Activated CD8-positive, alpha-beta memory T cell treated with anti-CD3 and anti-CD28 coated beads, Interleukin-2, amount 10 ng/mL, durations not matched to agents 7 days and 5 days (primary cell): ENCODE results near the gene SPINT2. TPM values are rescaled to one million over a fixed set of nuclear protein-coding genes. Genes with fewer than 3 reads are reported as not detected.

Experiments used
- ATAC-seq: fragments of 150-1000 bp; cut with Tn5 transposase; one replicate; pipeline ENCODE4 v1.10.0; 2021; ENCODE audit warnings: moderate library complexity
- CTCF ChIA-PET: fragments of 350-600 bp; sonication (Branson Sonifier 250); formaldehyde crosslinking; loops from one replicate; lab custom pipeline; 2021; ENCODE audit warnings: antibody characterized with exemption; lab: Charles Lee
- DNase-seq: peaks from one replicate; pipeline ENCODE4 v3.0.0-alpha.2; 2020
- H3K27ac Mint-ChIP-seq: one replicate; pipeline ENCODE4 v1.8.0; 2021; ENCODE audit warnings: mild to moderate bottlenecking, mixed read lengths
- H3K27me3 Mint-ChIP-seq: one replicate; pipeline ENCODE4 v1.8.0; 2021; ENCODE audit warnings: mixed read lengths
- H3K36me3 Mint-ChIP-seq: one replicate; pipeline ENCODE4 v1.8.0; 2021; ENCODE audit warnings: mild to moderate bottlenecking, mixed read lengths
- H3K4me1 Mint-ChIP-seq: one replicate; pipeline ENCODE4 v1.8.0; 2021; ENCODE audit warnings: mixed read lengths
- H3K4me3 Mint-ChIP-seq: one replicate; pipeline ENCODE4 v1.8.0; 2021; ENCODE audit warnings: mild to moderate bottlenecking, moderate library complexity, mixed read lengths
- H3K9me3 Mint-ChIP-seq: one replicate; pipeline ENCODE4 v1.8.0; 2022; ENCODE audit warnings: low read depth, mixed read lengths
- total RNA-seq, 2 experiments: library from RNA; stranded (reverse); gene quantifications; one replicate each; pipeline ENCODE4 v1.2.3, GENCODE V29; 2021

SPINT2 gene
- total RNA-seq, 2 experiments from 2014 or later = 9.3 to 15.6 TPM

DNA sequence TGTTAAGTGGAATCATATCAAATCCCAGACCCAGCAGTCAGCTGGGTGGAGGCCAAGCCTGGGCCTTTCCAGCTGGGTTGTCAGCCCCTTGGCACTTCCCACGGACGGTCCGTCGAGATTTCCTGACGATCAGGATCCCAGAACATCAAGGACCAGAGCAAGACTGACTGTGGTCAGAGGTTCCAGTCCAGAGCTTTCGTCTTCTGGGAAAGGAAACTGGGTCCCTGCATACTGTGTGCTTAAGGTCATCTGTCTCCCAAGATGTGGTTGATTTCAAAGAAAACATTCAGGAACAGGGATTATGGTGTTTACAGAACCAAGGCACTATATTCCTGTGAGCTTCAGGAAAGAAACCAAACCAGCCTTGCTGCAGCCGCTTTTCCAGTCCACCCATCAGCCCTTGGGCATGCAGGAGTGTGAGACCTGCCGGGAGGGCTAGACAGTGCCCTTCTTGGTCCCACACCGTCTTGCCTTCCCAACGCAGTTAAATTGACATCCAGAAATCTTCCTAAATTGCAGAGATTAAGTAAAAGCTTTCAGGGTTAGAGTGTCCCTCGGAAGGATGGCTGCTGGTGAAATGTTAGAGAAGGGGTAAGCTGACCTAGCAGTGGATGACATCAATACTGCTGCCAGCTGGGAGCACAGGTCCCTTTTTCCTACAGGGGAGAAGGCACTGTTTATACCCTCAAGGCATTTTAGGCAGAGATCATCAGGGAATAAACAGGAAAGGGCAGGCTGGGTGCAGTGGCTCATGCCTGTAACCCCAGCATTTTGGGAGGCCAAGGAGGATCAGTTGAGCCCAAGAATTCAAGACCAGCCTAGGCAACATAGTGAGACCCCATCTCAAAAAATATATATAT, 34.7 kb downstream of the SPINT2 start:
- no peaks in the 10 kb centered on the region for H3K36me3 Mint-ChIP-seq

DNA sequence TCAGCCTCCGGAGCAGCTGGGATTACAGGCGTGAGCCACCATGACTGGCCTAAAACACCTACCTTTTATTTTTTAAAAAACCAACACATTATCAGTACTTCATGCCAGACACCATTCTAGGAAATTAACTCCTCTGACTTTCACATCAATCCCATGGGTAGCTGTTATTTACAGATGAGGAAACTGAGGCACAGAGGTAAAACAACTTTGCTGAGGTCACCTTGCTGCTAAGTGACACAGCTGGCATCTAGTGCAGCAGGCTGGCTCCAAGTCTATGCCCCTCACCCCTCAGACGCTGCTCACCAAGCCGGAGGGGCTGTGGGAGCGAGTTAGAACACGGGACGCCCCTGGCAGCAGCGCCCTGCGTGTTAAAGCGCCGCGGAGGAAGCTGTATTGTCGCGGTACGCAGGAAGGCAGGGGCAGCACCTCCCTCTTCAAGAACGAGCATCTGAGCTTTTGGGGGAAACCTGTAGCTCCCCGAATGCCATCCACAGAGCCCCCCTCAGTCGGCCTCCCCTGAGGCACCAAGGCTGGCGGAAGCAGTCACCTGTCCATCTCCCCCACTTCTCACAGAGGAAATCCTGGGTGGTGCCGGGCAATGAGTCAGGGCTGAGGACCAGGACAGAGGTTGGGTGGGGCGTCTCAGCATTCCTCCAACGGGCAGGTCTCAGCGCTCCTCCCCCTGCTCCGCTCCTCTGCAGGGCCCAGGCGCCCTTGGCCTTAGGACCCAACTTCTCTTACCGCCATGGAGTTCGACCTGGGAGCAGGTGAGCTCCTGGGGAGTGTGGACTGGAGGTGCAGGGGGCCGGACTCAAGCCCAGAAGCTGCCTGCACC, 39.4 kb downstream of the SPINT2 start, which contains the start of gene C19orf33:
Gene C19orf33 (plus strand): TSS at position 735 of the 835 bp plus-strand sequence. CDS start 11 bp downstream, at position 746.
- no peak within 1 kb of the TSS for H3K4me3 Mint-ChIP-seq
- CTCF ChIA-PET = interaction anchor here (1.2 kb wide), 1 partner anchor 161 kb away, joined by 3 read pairs; no protein-coding TSS in a partner anchor
- ATAC-seq (no peak), DNase-seq (no peak)
- H3K9me3 Mint-ChIP-seq = no peaks in the 10 kb centered on the region
- H3K36me3 Mint-ChIP-seq = peaks cover 6% of the 10 kb centered on the region
- H3K4me1 Mint-ChIP-seq = no peaks in the 10 kb centered on the region
- no peaks in the 10 kb centered on the region for H3K27me3 Mint-ChIP-seq
- H3K27ac Mint-ChIP-seq = no peak within 1 kb of the TSS

More for the DNA sequence above, 34.7 kb downstream of the SPINT2 start:
- DNase-seq (no peak), ATAC-seq (no peak)
- CTCF ChIA-PET = no interaction called here
- Mint-ChIP-seq H3K4me3 (no peak overlapping the region), H3K9me3 (no peaks in the 10 kb centered on the region), H3K27ac (no peak overlapping the region), H3K4me1 (no peaks in the 10 kb centered on the region), H3K27me3 (no peaks in the 10 kb centered on the region)

GRCh38 chr19:38304352-38304865, 40.0 kb downstream of the SPINT2 start:
- no peak overlapping the region for H3K4me3 Mint-ChIP-seq
- CTCF ChIA-PET = no interaction called here
- ATAC-seq (no peak), DNase-seq (no peak)
- H3K27me3 Mint-ChIP-seq = no peaks in the 10 kb centered on the region
- H3K9me3 Mint-ChIP-seq = no peaks in the 10 kb centered on the region
- H3K27ac Mint-ChIP-seq = no peak overlapping the region
- peaks cover 6% of the 10 kb centered on the region for H3K36me3 Mint-ChIP-seq
- H3K4me1 Mint-ChIP-seq = no peaks in the 10 kb centered on the region

- H3K27ac Mint-ChIP-seq = no peak overlapping the region
- H3K27me3 Mint-ChIP-seq = no peaks in the 10 kb centered on the region
- ATAC-seq = no peak
- peaks cover 6% of the 10 kb centered on the region for H3K36me3 Mint-ChIP-seq
- no peak for DNase-seq
- H3K9me3 Mint-ChIP-seq = no peaks in the 10 kb centered on the region
- no peak overlapping the region for H3K4me3 Mint-ChIP-seq
- CTCF ChIA-PET = no interaction called here
- no peaks in the 10 kb centered on the region for H3K4me1 Mint-ChIP-seq
Measured at GRCh38 chr19:38304866-38305429, 40.6 kb downstream of the SPINT2 start.

DNA sequence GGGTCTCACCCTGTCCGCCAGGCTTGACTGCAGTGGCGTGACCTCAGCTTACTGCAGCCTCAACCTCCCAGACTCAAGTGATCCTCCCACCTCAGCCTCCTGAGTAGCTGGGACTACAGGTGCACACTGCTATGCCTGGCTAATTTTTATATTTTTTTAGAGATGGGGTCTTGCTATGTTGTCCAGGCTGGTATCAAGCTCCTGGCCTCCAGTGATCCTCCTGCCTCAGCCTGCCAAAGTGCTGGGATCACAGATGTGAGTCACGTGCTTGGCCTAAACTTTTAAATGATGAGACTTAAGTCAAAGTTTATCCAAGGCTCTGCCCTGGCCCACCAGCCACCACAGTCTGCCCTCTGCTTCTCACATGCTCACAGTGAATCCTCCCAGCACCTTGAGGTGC, 41.9 kb downstream of the SPINT2 start:
- DNase-seq (no peak), ATAC-seq (no peak)
- no peaks in the 10 kb centered on the region for H3K9me3 Mint-ChIP-seq
- peaks cover 9% of the 10 kb centered on the region for H3K36me3 Mint-ChIP-seq
- no peak overlapping the region for H3K4me3 Mint-ChIP-seq
- H3K27me3 Mint-ChIP-seq = no peaks in the 10 kb centered on the region
- H3K27ac Mint-ChIP-seq = no peak overlapping the region
- CTCF ChIA-PET = no interaction called here
- H3K4me1 Mint-ChIP-seq = peaks cover under 1% of the 10 kb centered on the region

- peaks cover 4% of the 10 kb centered on the region for H3K4me1 Mint-ChIP-seq
- DNase-seq (no peak), ATAC-seq (no peak)
- CTCF ChIA-PET = interaction anchor here (0.5 to 1.6 kb wide), 2 partner anchors 63 to 72 kb away, joined by 3 read pairs; no protein-coding TSS in a partner anchor
- H3K27ac Mint-ChIP-seq = no peak overlapping the region
- no peaks in the 10 kb centered on the region for H3K27me3 Mint-ChIP-seq
- H3K4me3 Mint-ChIP-seq = no peak overlapping the region
- H3K9me3 Mint-ChIP-seq = no peaks in the 10 kb centered on the region
- peaks cover 10% of the 10 kb centered on the region for H3K36me3 Mint-ChIP-seq
Measured at GRCh38 chr19:38307076-38307475, 42.7 kb downstream of the SPINT2 start.

DNA sequence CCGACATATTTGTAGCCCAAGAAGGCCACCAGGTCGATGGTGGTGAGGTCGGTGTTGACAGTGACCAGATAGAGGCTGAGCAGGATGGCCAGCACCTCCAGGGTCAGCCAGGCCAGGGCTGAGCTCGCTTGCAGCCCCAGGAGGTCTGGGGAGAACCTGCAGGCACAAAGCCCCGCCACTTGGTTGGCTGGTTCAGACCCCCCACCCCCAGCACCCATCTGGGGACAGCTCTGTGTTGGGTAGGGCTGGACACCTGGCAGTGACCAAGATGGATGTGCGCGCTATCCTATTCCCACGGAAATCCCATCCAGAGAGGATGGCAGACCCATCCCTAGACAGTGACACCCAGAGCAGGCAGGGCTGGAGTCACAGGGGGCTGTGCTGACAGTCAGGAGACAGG, 43.2 kb downstream of the SPINT2 start:
- H3K27ac Mint-ChIP-seq = no peak overlapping the region
- ATAC-seq = no peak
- no peak for DNase-seq
- H3K27me3 Mint-ChIP-seq = no peaks in the 10 kb centered on the region
- H3K36me3 Mint-ChIP-seq = peaks cover 10% of the 10 kb centered on the region
- no peak overlapping the region for H3K4me3 Mint-ChIP-seq
- no peaks in the 10 kb centered on the region for H3K9me3 Mint-ChIP-seq
- CTCF ChIA-PET = interaction anchor here (0.5 to 1.6 kb wide), 2 partner anchors 63 to 73 kb away, joined by 3 read pairs; no protein-coding TSS in a partner anchor
- peaks cover 4% of the 10 kb centered on the region for H3K4me1 Mint-ChIP-seq

DNA sequence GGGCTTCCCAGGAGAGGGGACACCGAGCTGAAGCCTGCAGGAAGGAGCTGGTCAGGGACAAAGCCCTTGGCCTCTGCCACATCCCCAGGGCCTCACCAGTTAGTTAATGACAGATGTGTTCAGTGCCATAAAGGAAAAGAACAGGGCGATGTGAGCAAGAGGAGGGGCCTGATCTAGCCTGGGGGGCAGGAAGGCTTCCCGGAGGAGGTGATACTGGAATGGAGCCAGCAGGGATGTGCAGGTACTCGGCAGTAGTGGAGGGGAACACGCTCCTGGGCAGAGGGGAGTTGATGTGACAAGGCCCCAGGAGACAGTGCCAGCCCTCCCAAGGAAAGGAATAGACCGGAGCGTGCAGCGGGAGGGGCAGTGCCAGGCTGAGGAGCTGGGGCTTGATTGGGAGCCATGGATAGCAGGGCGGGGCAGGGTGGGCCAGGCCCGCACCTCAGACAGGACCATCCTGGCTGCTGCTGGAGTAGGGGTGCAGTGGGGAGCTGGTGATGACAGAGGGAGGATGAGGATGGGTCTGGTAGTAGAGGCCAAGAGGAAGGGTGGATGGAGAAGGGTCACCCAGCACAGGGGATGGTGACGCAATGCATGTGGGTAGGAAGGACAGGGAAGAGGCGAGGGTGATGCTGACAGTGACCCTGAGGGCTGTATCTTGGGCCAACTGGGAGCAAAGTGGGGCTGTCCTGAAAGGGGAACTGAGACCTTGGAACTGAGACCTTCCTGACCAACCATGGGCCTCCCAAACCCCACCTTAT, 43.8 kb downstream of the SPINT2 start:
- no peaks in the 10 kb centered on the region for H3K9me3 Mint-ChIP-seq
- H3K4me1 Mint-ChIP-seq = peaks cover 5% of the 10 kb centered on the region
- no peak overlapping the region for H3K4me3 Mint-ChIP-seq
- CTCF ChIA-PET = interaction anchor here (1.6 kb wide), 1 partner anchor 64 kb away, joined by 3 read pairs; no protein-coding TSS in a partner anchor
- peak overlapping the region; percentile 12 for H3K27ac Mint-ChIP-seq
- H3K27me3 Mint-ChIP-seq = no peaks in the 10 kb centered on the region
- no peak for ATAC-seq
- DNase-seq = no peak
- peaks cover 10% of the 10 kb centered on the region for H3K36me3 Mint-ChIP-seq

- ATAC-seq = no peak
- H3K4me3 Mint-ChIP-seq = no peak overlapping the region
- no peaks in the 10 kb centered on the region for H3K27me3 Mint-ChIP-seq
- no peak overlapping the region for H3K27ac Mint-ChIP-seq
- CTCF ChIA-PET = no interaction called here
- no peak for DNase-seq
- peaks cover 10% of the 10 kb centered on the region for H3K36me3 Mint-ChIP-seq
- H3K9me3 Mint-ChIP-seq = no peaks in the 10 kb centered on the region
- H3K4me1 Mint-ChIP-seq = peaks cover 8% of the 10 kb centered on the region
Measured at GRCh38 chr19:38308926-38309614, 44.7 kb downstream of the SPINT2 start.

GRCh38 chr19:38309615-38310278, 45.4 kb downstream of the SPINT2 start:
- H3K36me3 Mint-ChIP-seq = peaks cover 10% of the 10 kb centered on the region
- no peak for ATAC-seq
- no peak overlapping the region for H3K27ac Mint-ChIP-seq
- CTCF ChIA-PET = no interaction called here
- H3K4me1 Mint-ChIP-seq = peaks cover 10% of the 10 kb centered on the region
- no peaks in the 10 kb centered on the region for H3K9me3 Mint-ChIP-seq
- no peak for DNase-seq
- H3K4me3 Mint-ChIP-seq = no peak overlapping the region
- no peaks in the 10 kb centered on the region for H3K27me3 Mint-ChIP-seq

DNA sequence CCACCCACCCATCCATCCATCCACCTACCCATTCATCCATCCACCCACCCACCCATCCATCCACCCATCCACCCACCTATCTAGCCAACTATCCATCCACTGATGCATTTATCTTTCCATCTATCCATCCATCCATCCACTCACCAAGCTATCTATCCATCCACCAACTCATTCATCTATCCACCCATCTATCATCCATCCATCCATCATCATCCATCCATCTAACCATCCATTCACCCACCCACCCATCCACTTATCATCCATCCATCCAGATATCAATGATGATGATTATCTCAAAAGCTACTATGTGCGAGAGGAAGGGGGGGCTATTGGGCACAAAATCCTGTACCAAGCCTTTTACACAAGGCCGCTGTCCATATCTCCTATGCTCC, 45.9 kb downstream of the SPINT2 start:
- DNase-seq = no peak
- CTCF ChIA-PET = no interaction called here
- H3K27ac Mint-ChIP-seq = no peak overlapping the region
- H3K9me3 Mint-ChIP-seq = no peaks in the 10 kb centered on the region
- H3K4me1 Mint-ChIP-seq = peaks cover 14% of the 10 kb centered on the region
- H3K36me3 Mint-ChIP-seq = peaks cover 10% of the 10 kb centered on the region
- H3K27me3 Mint-ChIP-seq = no peaks in the 10 kb centered on the region
- H3K4me3 Mint-ChIP-seq = no peak overlapping the region
- ATAC-seq = no peak

DNA sequence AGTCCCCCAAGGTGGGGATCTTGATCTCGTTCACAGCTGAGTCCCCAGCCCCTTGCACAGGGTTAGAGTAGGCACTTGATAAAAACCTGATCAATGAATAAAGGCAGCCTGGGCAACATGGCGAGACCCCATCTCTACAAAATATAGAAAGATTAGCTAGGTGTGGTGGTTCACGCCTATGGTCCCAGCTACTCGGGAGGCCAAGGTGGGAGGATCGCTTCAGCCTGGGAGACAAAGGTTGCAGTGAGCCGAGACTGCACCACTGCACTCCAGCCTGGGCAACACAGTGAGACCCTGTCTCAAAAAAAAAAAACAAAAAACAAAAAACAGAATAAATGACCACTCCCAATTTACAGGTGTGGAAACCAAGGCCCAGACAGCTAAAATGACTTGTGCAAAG, 46.6 kb downstream of the SPINT2 start:
- Mint-ChIP-seq H3K27ac (no peak overlapping the region), H3K4me3 (no peak overlapping the region), H3K36me3 (peaks cover 10% of the 10 kb centered on the region), H3K9me3 (no peaks in the 10 kb centered on the region), H3K27me3 (no peaks in the 10 kb centered on the region), H3K4me1 (peaks cover 15% of the 10 kb centered on the region)
- ATAC-seq = no peak
- DNase-seq = no peak
- CTCF ChIA-PET = interaction anchor here (0.6 kb wide), 1 partner anchor 637 kb away, joined by 5 read pairs; no protein-coding TSS in a partner anchor
